Gastrocnemius medialis (tissue), 4 donors: ENCODE measurements around the gene CLCF1. TPM values are rescaled to one million over a fixed set of nuclear protein-coding genes. Genes with fewer than 3 reads are reported as not detected.

Source experiments
- ATAC-seq, 2 donors: fragments of 150-250 bp; one replicate each; pipeline ENCODE4 v1.9.1; 2016
- DNase-seq, 2 donors: peaks; one replicate each; pipeline ENCODE4 v3.0.0-alpha.2; 2019
- H3K27ac ChIP-seq, 4 donors: fragments of 200-600 bp; sonication (generic); 1 replicate in 1 of 4; 2 replicates in 3 of 4; pipeline ENCODE4 v1.5.1; 2016 to 2018; ENCODE audit warnings: mild to moderate bottlenecking in 2 of 4, moderate library complexity in 1 of 4
- H3K27me3 ChIP-seq, 3 donors: fragments of 200-600 bp; sonication (generic) in 2 of 3; 1 replicate in 1 of 3; 2 replicates in 2 of 3; pipeline versions ENCODE4 v1.5.1 to v1.6.0; 2016 to 2019; ENCODE audit warnings: mild to moderate bottlenecking in 1 of 3, moderate library complexity in 1 of 3
- H3K36me3 ChIP-seq, 2 donors: fragments of 200-600 bp; sonication (generic) in 1 of 2; one replicate each; pipeline ENCODE4 v1.5.1; 2017 to 2018
- H3K4me1 ChIP-seq, 2 donors: fragments of 200-600 bp; sonication (generic) in 1 of 2; one replicate each; pipeline ENCODE4 v1.5.1; 2016 to 2017; ENCODE audit warnings: mild to moderate bottlenecking in 2 of 2
- H3K4me3 ChIP-seq, 4 donors: fragments of 200-600 bp; sonication (generic) in 3 of 4; 1 replicate in 1 of 4; 2 replicates in 3 of 4; pipeline ENCODE4 v1.5.1; 2016 to 2019; ENCODE audit warnings: mild to moderate bottlenecking in 2 of 4
- H3K9me3 ChIP-seq, 3 donors: fragments of 200-600 bp; sonication (generic) in 2 of 3; 1 replicate in 1 of 3; 2 replicates in 2 of 3; pipeline ENCODE4 v1.5.1; 2016 to 2019
- POLR2A ChIP-seq, 2 donors: fragments of 450-650 bp; IDR thresholded peaks; one replicate each; pipeline ENCODE4 v1.6.1; 2017; ENCODE audit warnings: antibody characterized with exemption in 2 of 2, mild to moderate bottlenecking in 2 of 2, moderate library complexity in 2 of 2
- in situ Hi-C, 4 donors: fragments of 200-750 bp; cut with MboI; loops; one replicate each; pipeline versions ENCODE4 v1.15.0 to v1.8.0; 2017; ENCODE audit warnings: low sequenced_read_pairs in 4 of 4
- intact Hi-C: fragments of 100-400 bp; cut with DNase I; formaldehyde crosslinking; loops from one replicate; pipeline ENCODE4 v1.15.1; 2023; ENCODE audit warnings: low total_unique reads
- total RNA-seq, 4 donors: library from RNA; depleted of rRNA; stranded (reverse); fragments of >200 nt; gene quantifications; one replicate each; pipeline versions ENCODE4 v1.1.0 to v1.2.3, GENCODE V29; 2016
- TF ChIP-seq, protein P1 (sequence below), 5 experiments: fragments of 450-650 bp in 3 of 5; fragments of 200-600 bp in 2 of 5; sonication (generic) in 2 of 5; IDR thresholded peaks in 4 of 5; conservative IDR thresholded peaks in 1 of 5; 1 replicate in 4 of 5; 2 replicates in 1 of 5; pipeline ENCODE4 v1.5.1; 2016 to 2019; ENCODE audit warnings: antibody characterized with exemption in 5 of 5, mild to moderate bottlenecking in 3 of 5, moderate library complexity in 3 of 5

Gene CLCF1
- total RNA-seq, 4 donors from 2014 or later: 0.24 to 2.7 (median 0.91) TPM

- H3K27ac ChIP-seq: peak within 1 kb of the TSS; percentile 87 to 96 (median 90)
- intact Hi-C loops (loop anchor here (1.0 kb wide), 4 partner anchors 20 to 105 kb away; partner anchors contain the start of genes AIP and TMEM134), in situ Hi-C loops (no loop called here)
- no peaks in the 10 kb centered on the region for H3K27me3 ChIP-seq
- no peaks in the 10 kb centered on the region for H3K9me3 ChIP-seq
- peak; percentile 90 to 92 for ATAC-seq
- peaks cover 0 to 33% of the 10 kb centered on the region in 2 donors for H3K36me3 ChIP-seq
- peaks cover 20 to 22% of the 10 kb centered on the region in 2 donors for H3K4me1 ChIP-seq
- TF ChIP-seq, protein P1, sequence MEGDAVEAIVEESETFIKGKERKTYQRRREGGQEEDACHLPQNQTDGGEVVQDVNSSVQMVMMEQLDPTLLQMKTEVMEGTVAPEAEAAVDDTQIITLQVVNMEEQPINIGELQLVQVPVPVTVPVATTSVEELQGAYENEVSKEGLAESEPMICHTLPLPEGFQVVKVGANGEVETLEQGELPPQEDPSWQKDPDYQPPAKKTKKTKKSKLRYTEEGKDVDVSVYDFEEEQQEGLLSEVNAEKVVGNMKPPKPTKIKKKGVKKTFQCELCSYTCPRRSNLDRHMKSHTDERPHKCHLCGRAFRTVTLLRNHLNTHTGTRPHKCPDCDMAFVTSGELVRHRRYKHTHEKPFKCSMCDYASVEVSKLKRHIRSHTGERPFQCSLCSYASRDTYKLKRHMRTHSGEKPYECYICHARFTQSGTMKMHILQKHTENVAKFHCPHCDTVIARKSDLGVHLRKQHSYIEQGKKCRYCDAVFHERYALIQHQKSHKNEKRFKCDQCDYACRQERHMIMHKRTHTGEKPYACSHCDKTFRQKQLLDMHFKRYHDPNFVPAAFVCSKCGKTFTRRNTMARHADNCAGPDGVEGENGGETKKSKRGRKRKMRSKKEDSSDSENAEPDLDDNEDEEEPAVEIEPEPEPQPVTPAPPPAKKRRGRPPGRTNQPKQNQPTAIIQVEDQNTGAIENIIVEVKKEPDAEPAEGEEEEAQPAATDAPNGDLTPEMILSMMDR (IDR thresholded peaks at IDR 0.05 in 4 of 5, conservative IDR thresholded peaks at IDR 0.05 in 1 of 5): peak; percentile 33 to 93 (median 55)
- peak; percentile 75 to 83 for TF ChIP-seq POLR2A (IDR thresholded peaks at IDR 0.05)
- DNase-seq: peak; percentile 81 to 87
- H3K4me3 ChIP-seq: peak within 1 kb of the TSS; percentile 70 to 97 (median 80)
Measured at GRCh38 chr11:67401495-67402191, 28.2 kb upstream of the CLCF1 start, which contains the start of gene PPP1CA. TSS of gene PPP1CA (minus strand) at chr11:67401858. CDS start at chr11:67401782, 76 bp downstream.

DNA sequence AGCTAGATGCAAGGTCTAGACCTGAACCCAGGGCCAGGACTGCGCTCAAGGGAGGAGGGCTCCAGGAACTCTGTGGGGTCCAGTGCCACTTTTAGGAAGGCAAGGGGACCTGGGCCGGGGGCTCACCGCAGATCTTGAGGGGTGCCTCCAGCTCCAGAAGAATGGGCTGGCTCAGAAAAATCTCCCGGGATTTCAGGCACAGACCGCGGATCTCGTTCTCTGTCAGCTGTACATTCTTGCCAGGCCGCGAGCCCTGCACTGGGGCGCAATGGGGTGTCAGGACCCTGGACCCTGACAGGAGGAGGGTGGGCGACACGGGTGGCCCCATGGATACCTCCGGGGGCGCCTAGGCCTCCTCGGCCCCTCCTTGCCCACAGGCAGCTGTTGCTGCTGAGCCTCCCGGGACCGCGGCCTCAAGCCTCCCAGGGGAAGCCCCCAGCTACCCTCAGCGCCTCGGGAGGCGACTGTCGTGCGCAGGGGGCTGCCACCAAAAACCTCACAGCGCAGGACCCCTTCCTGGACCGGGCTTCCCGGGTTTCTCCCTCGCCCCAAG, 27.6 kb upstream of the CLCF1 start:
- ATAC-seq (peak in 1 of 2 donors; percentile 5), DNase-seq (no peak)
- intact Hi-C loops (loop anchor here (1.0 kb wide), 3 partner anchors 68 to 105 kb away; partner anchors contain the start of genes AIP and TMEM134), in situ Hi-C loops (no loop called here)
- Histone ChIP-seq H3K36me3 (peaks cover 0 to 39% of the 10 kb centered on the region in 2 donors), H3K4me3 (peak overlapping the region; percentile 70 to 97 (median 80)), H3K9me3 (no peaks in the 10 kb centered on the region), H3K27ac (peak overlapping the region; percentile 87 to 96 (median 90)), H3K27me3 (no peaks in the 10 kb centered on the region), H3K4me1 (peaks cover 20 to 22% of the 10 kb centered on the region in 2 donors)
- TF ChIP-seq, protein P1 (IDR thresholded peaks at IDR 0.05 in 4 of 5, conservative IDR thresholded peaks at IDR 0.05 in 1 of 5): no peak
- no peak for TF ChIP-seq POLR2A (IDR thresholded peaks at IDR 0.05)

- ATAC-seq (no peak), DNase-seq (no peak)
- in situ Hi-C loops: no loop called here
- peak overlapping the region; percentile 87 to 96 (median 90) for H3K27ac ChIP-seq
- intact Hi-C loops: no loop called here
- H3K4me1 ChIP-seq: peaks cover 20 to 22% of the 10 kb centered on the region in 2 donors
- H3K4me3 ChIP-seq: peak overlapping the region; percentile 70 to 97 (median 80)
- peaks cover 0 to 43% of the 10 kb centered on the region in 2 donors for H3K36me3 ChIP-seq
- TF ChIP-seq, protein P1 (IDR thresholded peaks at IDR 0.05 in 4 of 5, conservative IDR thresholded peaks at IDR 0.05 in 1 of 5): no peak
- TF ChIP-seq POLR2A (IDR thresholded peaks at IDR 0.05): no peak
- no peaks in the 10 kb centered on the region for H3K27me3 ChIP-seq
- no peaks in the 10 kb centered on the region for H3K9me3 ChIP-seq
Measured at GRCh38 chr11:67400251-67400941, 27.0 kb upstream of the CLCF1 start.

DNA sequence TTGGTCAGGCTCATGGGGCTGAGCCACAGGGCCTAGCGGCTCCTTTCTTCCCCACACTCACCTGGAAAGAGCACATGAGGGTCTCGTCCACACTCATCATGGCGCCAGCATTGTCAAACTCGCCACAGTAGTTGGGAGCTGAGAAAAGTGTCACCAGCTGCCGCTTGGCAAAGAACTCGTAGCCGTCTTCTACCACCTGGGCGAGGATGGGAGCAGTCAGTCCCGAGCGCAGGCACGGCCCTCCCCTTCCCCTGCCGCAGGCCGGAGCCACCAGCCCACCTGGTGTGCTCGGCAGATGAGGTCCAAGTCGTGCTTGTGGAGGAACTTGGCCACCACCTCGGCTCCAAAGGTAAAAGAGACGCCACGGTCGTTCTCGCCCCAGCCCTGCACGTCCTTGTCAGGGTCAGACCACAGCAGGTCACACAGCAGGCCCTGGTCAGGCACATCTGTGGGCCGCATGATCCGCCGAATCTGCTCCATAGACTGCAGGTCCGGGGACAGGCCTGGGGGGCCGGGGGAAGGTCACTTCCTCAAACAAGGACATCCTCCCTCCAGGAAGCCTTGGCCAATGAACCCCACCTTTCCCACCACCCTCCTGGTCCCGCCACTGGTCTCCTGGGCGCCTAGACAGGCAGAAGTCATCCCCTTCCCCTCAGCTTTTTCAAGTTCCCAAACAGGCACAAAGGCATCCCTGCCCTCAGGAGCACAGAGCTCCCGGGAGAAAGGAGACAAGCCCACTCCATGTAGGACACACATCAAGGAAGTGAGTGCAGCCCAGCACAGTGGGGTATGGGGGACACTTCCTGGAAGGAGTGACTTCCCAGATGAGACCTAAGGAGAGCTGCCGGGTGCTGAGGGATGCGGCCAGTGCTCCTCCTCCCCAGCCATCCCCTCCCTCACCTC, 25.5 kb upstream of the CLCF1 start:
- Histone ChIP-seq H3K4me3 (no peak overlapping the region), H3K27ac (no peak overlapping the region), H3K9me3 (no peaks in the 10 kb centered on the region), H3K4me1 (peaks cover 20 to 22% of the 10 kb centered on the region in 2 donors), H3K36me3 (peaks cover 0 to 43% of the 10 kb centered on the region in 2 donors), H3K27me3 (no peaks in the 10 kb centered on the region)
- DNase-seq (no peak), ATAC-seq (no peak)
- intact Hi-C loops (no loop called here), in situ Hi-C loops (loop anchor here (10.0 kb wide), 2 partner anchors 76 to 106 kb away; partner anchors contain the start of genes CDK2AP2 (in 3 of the 4) and PITPNM1 (in 3 of the 4))
- TF ChIP-seq, protein P1 (IDR thresholded peaks at IDR 0.05 in 4 of 5, conservative IDR thresholded peaks at IDR 0.05 in 1 of 5): no peak
- TF ChIP-seq POLR2A (IDR thresholded peaks at IDR 0.05): no peak
